SK-N-MC (cell line): ENCODE measurements around the gene ACACA.

Source experiments
- EZH2 ChIP-seq: fragments of 200-600 bp; sonication (generic); IDR thresholded peaks from one replicate; pipeline ENCODE4 v1.6.1; 2017; ENCODE audit warnings: antibody characterized with exemption
- POLR2AphosphoS5 ChIP-seq: IDR thresholded peaks from 2 replicates; pipeline ENCODE4 v1.6.1; 2012; ENCODE audit warnings: mild to moderate bottlenecking, low read depth, low read length, borderline replicate concordance

DNA sequence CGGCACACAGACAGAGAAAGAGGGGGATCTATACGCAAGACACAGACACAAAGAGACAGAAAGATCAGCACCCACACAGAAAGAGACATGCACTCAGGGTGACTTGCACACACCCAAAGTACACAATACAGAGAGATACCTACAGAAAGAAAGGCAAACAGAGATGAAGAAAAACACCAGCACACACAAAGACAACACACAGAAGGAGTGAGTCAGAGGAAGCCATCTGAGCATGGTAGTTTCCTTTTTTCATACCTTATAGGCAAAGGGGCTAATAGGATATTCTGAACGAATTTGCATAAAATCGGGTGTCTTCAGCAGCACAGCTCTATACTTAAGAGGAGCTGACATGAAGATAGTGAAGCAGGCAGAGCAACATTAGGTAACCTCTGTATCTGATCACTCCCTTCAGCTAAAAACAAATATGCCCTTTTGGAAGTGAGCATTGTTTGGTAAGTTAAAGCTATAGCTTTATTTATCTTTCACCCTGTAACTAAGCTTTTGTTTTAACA is 259.3 kb downstream of the ACACA start:
- TF ChIP-seq POLR2AphosphoS5, result no peak
- TF ChIP-seq EZH2, result no peak
